Breast epithelium (tissue), 4 donors: ENCODE measurements around the gene SMYD2. TPM values are rescaled to one million over a fixed set of nuclear protein-coding genes. Genes with fewer than 3 reads are reported as not detected.

Experiments used
- DNase-seq, 2 donors: peaks; one replicate each; pipeline ENCODE4 v3.0.0-alpha.2; 2019; ENCODE audit warnings: low spot score in 2 of 2
- H3K27ac ChIP-seq, 2 donors: fragments of 200-600 bp; sonication (generic) in 1 of 2; one replicate each; pipeline ENCODE4 v1.5.1; 2016 to 2019; ENCODE audit warnings: mild to moderate bottlenecking in 1 of 2
- H3K27me3 ChIP-seq, 2 donors: fragments of 200-600 bp; sonication (generic) in 1 of 2; one replicate each; pipeline versions ENCODE4 v1.5.1 to v1.6.0; 2017 to 2019; ENCODE audit warnings: control low read depth in 1 of 2, mild to moderate bottlenecking in 1 of 2
- H3K36me3 ChIP-seq: fragments of 200-600 bp; one replicate; pipeline ENCODE4 v1.5.1; 2019
- H3K4me1 ChIP-seq, 2 donors: fragments of 200-600 bp; sonication (generic); one replicate each; pipeline ENCODE4 v1.5.1; 2016 to 2019; ENCODE audit warnings: control low read depth in 1 of 2
- H3K4me3 ChIP-seq, 3 donors: fragments of 200-600 bp; sonication (generic); 1 replicate in 2 of 3; 2 replicates in 1 of 3; pipeline ENCODE4 v1.5.1; 2016 to 2019; ENCODE audit warnings: mild to moderate bottlenecking in 3 of 3, moderate library complexity in 2 of 3
- H3K9me3 ChIP-seq, 2 donors: fragments of 200-600 bp; sonication (generic) in 1 of 2; one replicate each; pipeline ENCODE4 v1.5.1; 2016 to 2019; ENCODE audit warnings: control low read depth in 1 of 2
- POLR2A ChIP-seq: fragments of 450-650 bp; IDR thresholded peaks from one replicate; pipeline ENCODE4 v1.6.1; 2016; ENCODE audit warnings: antibody characterized with exemption, mild to moderate bottlenecking, moderate library complexity
- POLR2AphosphoS5 ChIP-seq, 3 donors: sonication (generic); formaldehyde crosslinking; IDR thresholded peaks; one replicate each; pipeline ENCODE4 v1.6.1; 2017; ENCODE audit warnings: antibody characterized with exemption in 3 of 3
- intact Hi-C: fragments of 100-400 bp; cut with DNase I; formaldehyde crosslinking; loops from one replicate; pipeline ENCODE4 v1.15.1; 2023; ENCODE audit warnings: low total_unique reads
- total RNA-seq, 3 donors: library from RNA; depleted of rRNA; stranded (reverse); fragments of >200 nt; gene quantifications; one replicate each; pipeline ENCODE4 v1.1.0, GENCODE V29; 2016
- TF ChIP-seq, protein P1 (sequence below), 3 donors: fragments of 450-650 bp; IDR thresholded peaks; one replicate each; pipeline ENCODE4 v1.5.1; 2016 to 2017; ENCODE audit warnings: antibody characterized with exemption in 3 of 3, mild to moderate bottlenecking in 3 of 3, moderate library complexity in 3 of 3

Gene SMYD2
- total RNA-seq, 3 donors from 2014 or later, result 30.9 to 37.3 (median 37.0) TPM

DNA sequence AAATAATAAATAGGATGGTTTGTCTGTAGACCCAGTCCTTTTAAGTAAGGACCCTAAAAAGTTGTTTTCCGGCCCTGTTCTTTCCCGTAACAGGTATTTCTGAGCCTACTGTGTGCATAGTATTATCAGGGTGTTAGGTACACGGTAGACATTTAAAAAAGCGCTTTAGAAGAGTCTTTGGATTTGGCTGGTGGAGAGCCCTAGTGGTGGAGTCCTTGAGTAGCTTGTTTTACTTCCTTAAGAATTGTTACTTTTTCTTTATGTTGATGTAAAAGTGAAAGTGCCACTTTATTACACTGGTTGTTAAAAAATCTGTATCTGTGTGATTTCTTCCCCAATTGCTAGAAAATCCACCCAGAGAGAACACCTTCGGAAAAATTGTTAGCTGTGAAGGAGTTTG lies 36.8 kb downstream of the SMYD2 start:
- no peaks in the 10 kb centered on the region for H3K4me1 ChIP-seq
- H3K36me3 ChIP-seq, result no peaks in the 10 kb centered on the region
- H3K4me3 ChIP-seq, result no peak overlapping the region
- intact Hi-C loops, result no loop called here
- H3K27ac ChIP-seq, result peak overlapping the region in 1 of 2 donors; percentile 59
- no peak for TF ChIP-seq POLR2AphosphoS5 (IDR thresholded peaks at IDR 0.05)
- TF ChIP-seq POLR2A, result no peak
- TF ChIP-seq, protein P1, sequence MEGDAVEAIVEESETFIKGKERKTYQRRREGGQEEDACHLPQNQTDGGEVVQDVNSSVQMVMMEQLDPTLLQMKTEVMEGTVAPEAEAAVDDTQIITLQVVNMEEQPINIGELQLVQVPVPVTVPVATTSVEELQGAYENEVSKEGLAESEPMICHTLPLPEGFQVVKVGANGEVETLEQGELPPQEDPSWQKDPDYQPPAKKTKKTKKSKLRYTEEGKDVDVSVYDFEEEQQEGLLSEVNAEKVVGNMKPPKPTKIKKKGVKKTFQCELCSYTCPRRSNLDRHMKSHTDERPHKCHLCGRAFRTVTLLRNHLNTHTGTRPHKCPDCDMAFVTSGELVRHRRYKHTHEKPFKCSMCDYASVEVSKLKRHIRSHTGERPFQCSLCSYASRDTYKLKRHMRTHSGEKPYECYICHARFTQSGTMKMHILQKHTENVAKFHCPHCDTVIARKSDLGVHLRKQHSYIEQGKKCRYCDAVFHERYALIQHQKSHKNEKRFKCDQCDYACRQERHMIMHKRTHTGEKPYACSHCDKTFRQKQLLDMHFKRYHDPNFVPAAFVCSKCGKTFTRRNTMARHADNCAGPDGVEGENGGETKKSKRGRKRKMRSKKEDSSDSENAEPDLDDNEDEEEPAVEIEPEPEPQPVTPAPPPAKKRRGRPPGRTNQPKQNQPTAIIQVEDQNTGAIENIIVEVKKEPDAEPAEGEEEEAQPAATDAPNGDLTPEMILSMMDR (IDR thresholded peaks at IDR 0.05), result no peak
- DNase-seq, result no peak
- no peaks in the 10 kb centered on the region for H3K9me3 ChIP-seq
- no peaks in the 10 kb centered on the region for H3K27me3 ChIP-seq

DNA sequence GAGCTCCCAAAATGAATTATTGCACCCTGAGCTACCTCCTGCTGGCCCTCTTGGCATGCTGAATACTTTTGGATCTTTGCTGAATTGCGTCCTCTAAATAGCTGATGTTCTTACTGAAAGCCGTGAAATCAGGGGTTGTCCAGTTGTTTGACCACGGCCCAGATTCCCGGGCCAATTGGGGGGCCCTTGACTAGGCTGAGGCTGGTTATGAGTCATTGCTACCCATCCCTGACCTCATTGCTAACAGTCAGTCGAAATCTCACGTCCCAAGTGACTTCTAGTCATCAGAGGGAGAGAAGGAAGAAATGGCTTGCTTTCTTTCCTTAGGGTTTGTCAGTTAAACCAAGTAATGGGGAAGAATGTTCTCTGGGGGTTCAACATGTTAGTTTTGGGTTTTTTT lies 37.4 kb downstream of the SMYD2 start:
- no peak for DNase-seq
- intact Hi-C loops, result no loop called here
- no peaks in the 10 kb centered on the region for H3K4me1 ChIP-seq
- peak overlapping the region in 1 of 2 donors; percentile 32 for H3K27ac ChIP-seq
- no peaks in the 10 kb centered on the region for H3K36me3 ChIP-seq
- no peaks in the 10 kb centered on the region for H3K27me3 ChIP-seq
- no peaks in the 10 kb centered on the region for H3K9me3 ChIP-seq
- TF ChIP-seq, protein P1 (IDR thresholded peaks at IDR 0.05), result no peak
- TF ChIP-seq POLR2AphosphoS5 (IDR thresholded peaks at IDR 0.05), result no peak
- no peak for TF ChIP-seq POLR2A
- H3K4me3 ChIP-seq, result no peak overlapping the region

DNA sequence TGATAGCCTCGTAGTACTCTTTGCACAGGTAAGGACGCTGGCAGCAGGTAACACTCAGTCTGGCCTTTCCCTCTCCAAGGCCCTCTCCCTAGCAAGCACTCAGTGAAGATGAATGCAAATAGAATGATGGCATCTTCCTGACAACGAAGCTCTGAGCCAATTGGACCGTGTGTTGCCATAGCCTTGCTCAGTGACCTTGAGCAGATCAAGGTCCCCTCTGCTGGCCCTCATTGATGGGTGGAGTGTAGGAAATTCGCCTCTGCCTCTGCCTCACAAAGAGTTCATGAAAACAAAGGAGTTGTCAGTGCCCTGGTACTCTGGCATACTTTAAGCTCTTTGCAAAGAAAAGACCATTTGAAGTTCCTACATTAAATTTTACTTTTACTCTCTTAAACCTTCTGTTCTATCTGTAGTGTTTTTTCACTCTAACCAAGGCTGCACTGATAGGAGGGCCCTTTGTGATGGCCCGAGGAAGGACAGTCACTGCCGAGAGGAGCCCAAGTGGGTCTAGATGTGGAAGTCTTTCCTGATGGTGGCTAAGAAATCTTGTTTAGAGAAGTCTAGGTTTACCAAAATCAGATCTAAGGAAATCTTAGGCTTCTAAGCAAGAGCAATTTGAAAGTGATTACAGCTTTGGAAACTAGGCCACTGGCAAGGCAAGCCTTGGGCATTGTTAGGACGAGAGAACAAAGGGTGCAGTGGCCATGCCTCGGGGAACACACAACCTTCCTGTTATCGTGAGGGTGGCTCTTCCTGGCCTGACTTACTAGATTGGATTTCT lies 38.2 kb downstream of the SMYD2 start:
- TF ChIP-seq POLR2A (no peak), POLR2AphosphoS5 (IDR thresholded peaks at IDR 0.05) (no peak)
- TF ChIP-seq, protein P1 (IDR thresholded peaks at IDR 0.05), result no peak
- Histone ChIP-seq H3K4me3 (no peak overlapping the region), H3K36me3 (no peaks in the 10 kb centered on the region), H3K9me3 (no peaks in the 10 kb centered on the region), H3K27me3 (no peaks in the 10 kb centered on the region), H3K27ac (no peak overlapping the region), H3K4me1 (no peaks in the 10 kb centered on the region)
- intact Hi-C loops, result no loop called here
- DNase-seq, result no peak

DNA sequence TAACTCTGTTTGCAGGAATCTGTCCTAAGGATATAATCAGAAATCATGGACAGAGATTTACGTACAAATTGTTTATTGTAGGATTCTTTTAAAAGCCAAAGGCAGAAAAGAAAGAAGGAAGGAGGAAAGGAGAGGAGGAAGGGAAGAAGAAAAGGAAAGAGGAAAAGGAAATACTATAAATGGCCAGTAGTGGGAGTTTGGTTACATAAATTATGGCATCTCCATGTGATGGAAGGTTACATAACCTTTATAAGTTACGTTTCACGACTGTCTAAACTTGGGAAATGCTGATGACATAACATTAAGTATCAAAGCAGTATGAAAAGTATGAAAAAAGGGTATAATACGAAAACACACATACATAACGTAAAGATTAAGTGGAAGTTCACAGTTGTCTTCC lies 39.0 kb downstream of the SMYD2 start:
- Histone ChIP-seq H3K27me3 (no peaks in the 10 kb centered on the region), H3K9me3 (no peaks in the 10 kb centered on the region), H3K4me1 (no peaks in the 10 kb centered on the region), H3K36me3 (no peaks in the 10 kb centered on the region), H3K27ac (no peak overlapping the region), H3K4me3 (no peak overlapping the region)
- TF ChIP-seq, protein P1 (IDR thresholded peaks at IDR 0.05), result no peak
- TF ChIP-seq POLR2AphosphoS5 (IDR thresholded peaks at IDR 0.05), result no peak
- no peak for TF ChIP-seq POLR2A
- no peak for DNase-seq
- intact Hi-C loops, result loop anchor here (10.0 kb wide), 1 partner anchor 55 kb away; no protein-coding TSS in a partner anchor

DNA sequence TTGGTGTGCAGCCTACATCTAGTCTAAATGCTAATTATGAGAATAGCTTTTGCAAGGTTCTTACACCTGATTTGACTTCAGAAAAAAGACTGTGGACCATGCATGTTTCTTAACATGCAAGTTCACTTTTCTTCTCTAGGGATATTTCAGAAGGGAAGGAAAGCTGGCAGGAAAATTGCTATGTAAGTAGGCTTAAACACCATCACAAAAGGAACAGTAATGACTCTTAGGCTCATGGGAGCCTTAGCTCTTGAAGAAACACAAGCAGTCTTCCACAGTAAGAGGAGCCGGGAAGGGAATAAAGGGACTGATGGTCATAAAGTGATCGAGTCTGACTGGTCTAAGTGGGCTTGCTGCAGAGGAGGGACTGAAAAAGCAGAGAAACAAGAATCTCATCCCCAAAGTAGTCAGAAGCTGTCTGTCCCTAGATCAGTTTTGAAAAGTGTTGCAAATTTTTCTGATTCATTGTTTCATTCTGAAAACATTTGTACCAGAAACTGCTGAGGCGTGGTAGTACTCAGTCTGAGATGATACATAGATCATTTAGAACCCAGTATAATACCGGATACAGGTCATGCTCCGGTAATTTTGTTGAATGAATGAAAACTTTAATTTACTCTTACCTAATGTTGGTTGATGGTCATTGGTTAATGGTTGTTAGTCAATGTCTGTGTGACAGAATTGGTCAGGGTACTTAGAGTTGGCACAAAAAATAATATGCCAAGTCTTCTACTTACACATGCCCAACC lies 40.9 kb downstream of the SMYD2 start:
- no peak for DNase-seq
- no peak overlapping the region for H3K4me3 ChIP-seq
- H3K27ac ChIP-seq, result no peak overlapping the region
- H3K36me3 ChIP-seq, result no peaks in the 10 kb centered on the region
- H3K27me3 ChIP-seq, result no peaks in the 10 kb centered on the region
- intact Hi-C loops, result loop anchor here (10.0 kb wide), 1 partner anchor 57 kb away; no protein-coding TSS in a partner anchor
- no peaks in the 10 kb centered on the region for H3K9me3 ChIP-seq
- no peak for TF ChIP-seq POLR2AphosphoS5 (IDR thresholded peaks at IDR 0.05)
- TF ChIP-seq, protein P1 (IDR thresholded peaks at IDR 0.05), result no peak
- no peak for TF ChIP-seq POLR2A
- no peaks in the 10 kb centered on the region for H3K4me1 ChIP-seq
